ENCODE results near the gene LAPTM5.

The LAPTM5 gene

DNA sequence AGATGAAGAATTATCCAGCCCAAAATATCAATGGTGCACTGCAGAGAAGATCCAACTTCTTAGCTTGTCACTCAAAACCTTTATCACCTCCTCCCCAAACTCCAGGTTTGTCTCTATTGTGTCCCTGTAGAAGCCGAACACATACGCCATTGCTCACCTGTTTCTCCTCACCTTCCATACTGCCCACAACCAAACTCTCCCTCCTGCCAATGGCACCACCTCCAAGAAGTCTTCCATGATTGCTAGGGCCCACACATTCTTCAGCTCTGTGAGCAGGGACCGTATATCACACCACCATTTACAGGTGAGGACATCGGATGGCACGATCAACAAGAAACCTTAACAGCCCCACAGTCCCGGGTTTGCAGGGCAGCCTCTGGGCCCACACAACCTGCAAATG, 2.2 kb downstream of the LAPTM5 start:
- no peak for DNase-seq

DNA sequence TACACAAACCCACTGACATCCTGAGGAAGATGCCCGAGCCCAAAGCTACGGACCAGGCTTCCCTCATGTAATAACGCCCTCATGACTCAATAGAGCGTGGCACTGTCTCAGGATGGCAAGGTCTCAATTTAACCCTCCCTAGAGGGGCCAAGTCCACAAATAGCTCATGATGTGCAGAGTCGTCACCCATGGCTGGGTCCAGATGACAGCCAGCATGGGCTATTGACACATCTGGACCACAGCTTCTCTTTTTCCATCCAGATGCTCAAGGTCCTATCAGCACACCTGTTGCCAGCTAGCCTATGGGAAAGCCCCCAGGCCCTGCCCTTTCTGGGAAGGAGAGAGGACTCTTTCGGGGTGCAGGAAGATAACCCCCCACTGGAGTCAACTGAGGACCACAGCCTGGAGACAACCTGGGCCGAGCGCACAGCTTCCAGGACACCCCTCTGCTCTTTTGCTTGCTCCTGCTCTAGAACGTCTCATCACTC, 2.8 kb downstream of the LAPTM5 start:
- peak; percentile 43 for DNase-seq

DNA sequence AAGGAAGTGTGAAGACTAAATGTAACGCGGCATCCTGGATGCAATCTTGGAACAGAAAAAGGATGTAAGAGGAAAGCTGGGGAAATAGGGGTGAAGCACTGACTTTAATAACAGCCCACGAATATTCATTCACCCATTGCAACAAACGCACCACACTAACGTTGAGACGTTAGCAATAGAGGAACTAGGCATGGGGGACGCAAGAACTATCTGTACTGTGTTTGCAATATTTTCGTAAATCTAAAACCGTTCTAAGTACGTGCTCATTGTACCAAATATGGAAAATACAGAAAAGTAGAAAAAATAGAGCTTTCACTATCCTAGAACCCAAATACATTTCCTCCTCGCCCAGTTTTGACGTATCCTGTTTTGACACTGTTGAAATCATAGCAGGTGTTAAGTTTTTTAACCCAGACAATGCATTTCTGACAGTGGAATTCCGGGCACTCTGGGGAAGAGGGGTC, 3.9 kb downstream of the LAPTM5 start:
- DNase-seq = peak; percentile 26

DNA sequence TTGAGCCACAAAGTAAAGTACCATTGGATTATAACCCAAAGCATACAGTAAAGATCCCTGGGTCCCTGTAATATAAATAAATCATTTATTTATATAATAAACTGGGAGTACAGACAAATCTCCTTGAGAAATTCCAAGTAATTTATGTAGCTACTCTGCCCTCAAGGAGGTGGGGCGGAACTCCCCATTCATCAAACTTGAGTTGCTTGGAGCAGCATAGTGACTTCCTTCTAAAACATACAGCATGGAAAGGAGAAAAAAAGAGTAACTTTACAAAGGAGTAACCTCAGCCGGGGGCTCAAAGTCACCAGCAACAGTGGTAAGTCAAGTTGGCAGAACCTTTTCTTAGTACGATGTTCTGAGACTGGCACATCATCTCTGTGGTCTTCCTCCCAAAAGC, 4.5 kb downstream of the LAPTM5 start:
- DNase-seq = no peak

DNA sequence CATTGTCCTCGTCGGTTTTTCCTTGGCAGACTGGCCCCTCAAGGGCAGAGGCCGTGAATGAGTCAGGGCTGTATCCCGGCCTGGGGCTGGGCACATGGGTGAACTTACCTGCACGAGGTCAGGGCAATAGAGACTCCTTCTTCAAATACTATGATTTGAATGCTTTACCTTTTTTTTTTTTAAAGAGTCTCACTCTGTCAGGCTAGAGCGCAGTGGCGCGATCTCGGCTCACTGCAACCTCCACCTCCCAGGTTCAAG, 5.0 kb downstream of the LAPTM5 start:
- DNase-seq = no peak

DNA sequence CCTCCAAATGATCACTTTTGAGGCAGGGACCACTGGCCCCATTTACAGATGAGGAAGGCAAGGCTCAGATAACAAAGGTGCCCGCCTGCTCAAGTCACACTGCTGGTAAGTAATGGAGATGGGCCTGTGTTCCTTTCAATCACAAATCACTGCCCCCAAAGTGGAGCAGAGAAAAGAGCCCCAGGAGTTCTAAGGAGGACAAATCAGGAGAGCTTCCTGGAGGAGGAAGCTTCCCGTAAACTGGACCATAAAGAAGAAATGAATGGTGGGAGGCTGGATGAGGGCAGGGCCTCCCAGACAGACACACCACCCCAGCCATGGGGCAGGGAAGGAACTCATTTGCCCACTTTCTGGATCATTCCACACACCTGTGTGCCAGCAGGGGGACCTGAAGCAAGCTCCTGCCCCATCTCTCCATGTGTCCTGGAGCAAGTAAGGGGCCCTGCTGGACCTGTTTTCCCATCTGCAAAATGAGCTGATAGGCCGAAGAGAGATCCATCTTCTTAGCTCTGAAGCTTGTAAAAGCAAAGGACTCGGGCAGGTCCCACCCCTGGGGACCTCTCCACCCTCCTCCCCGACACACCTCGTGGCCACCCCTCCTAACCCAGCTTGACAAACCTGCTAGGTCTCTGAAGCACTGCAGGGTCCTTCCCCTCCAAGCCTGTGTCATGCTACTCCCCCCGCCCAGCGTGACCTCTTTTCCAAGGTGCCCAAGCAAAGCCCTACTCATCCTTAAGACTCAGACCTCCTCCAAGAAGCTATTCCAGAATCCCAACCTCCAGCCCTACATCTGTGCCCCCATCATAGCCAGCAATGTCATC, 5.5 kb downstream of the LAPTM5 start:
- DNase-seq = peak; percentile 38

DNA sequence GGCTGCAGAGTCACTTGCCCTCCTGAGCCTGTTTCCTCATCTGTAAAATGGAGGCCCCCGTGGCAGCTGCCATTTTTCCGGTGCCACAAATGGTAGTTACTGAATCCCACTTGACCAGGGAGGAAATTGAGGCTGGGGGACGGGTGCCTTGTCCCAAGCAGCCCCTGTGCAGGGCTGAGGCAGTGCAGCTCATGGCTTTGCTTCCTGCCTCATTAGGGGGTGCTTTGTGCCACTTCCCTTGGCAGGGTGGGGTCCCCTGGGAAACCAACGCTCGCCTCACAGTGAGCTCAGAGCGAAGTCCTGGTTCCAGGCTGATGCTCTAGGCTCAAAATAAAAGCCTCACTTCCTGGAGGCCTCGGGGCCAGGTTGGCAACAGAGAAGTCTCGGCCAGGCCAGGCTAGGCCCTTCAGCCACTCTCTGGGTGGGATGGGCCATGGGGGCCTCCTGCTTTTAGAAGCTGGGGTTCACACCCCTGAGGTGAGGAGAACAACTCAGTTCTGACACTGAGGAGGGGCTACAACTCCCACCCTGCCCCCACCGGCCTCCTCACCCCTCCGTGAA, 6.8 kb downstream of the LAPTM5 start:
- peak; percentile 39 for DNase-seq

DNA sequence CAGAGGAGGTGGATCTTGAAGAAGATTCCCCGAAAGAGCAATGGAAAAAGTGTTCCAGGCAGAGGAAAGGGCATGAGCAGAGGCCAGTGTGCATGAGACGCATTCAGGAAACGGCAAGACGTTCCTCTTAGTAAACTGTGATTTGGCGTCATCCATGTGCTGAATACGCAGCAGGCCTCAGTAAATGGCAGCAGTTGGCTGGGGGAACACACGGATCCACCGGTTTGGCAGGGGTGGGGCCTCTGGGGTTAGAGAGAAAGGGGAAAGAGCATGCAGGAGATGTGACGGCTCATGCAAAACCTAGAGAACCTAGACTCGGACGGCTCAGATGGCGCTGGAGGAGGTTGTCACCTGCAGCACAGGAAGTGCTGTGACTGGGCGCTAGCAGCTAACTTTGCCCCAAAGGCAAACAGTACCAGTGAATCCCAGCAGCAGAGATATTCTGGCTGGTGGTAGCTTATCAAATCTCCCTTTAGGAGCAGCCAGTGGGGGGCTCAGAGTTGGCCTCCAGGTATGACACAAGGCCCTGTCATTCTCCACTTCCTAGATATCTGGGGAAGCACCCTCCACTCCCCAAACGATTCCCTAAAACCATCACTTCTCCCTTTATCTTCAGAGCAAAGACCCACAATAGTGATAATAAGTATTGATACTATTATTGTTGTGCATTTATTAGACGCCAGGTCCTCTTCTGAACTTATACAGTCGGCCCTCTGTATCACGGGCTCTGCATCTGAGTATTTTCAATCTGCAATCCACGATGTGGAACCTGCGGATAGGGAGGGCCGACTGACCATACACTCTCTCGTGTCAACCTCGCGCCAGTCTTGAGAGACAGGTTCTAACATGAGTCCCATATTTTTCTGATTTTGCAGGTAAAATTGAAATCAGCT, 7.6 kb downstream of the LAPTM5 start:
- peak; percentile 75 for DNase-seq

DNA sequence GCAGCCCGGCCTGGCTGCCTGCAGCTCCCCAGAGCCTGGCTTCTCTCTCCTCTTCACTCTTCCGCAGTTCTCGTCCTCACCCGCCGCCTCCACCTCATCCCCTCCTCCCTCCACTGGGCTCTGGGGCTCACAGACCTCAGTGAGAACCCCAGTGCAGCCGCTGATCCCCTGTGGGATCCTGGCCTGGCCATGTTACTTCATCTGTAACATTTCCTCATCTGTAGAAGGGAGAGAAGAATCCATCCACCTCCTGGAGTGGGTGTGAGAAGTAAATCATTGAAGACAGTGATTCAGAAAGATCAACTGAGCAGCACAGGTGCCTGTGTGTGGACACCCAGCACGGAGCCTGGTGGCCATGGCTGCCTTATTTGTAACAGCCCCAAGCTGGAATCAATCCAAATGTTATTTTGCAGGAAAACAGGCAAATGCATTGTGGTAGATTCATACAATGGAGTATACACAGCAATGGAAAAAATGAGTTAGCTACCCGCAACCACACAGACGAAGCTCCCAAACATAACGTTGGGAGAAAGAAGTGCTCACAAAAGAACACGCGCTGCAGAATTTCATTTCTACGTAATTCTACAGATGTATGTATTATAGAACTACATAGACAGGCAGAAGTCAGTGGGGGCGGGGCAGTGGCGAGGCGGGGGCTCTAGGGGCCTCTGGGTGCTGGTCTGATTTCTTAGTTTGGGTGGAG, 8.7 kb downstream of the LAPTM5 start:
- peak; percentile 43 for DNase-seq

DNA sequence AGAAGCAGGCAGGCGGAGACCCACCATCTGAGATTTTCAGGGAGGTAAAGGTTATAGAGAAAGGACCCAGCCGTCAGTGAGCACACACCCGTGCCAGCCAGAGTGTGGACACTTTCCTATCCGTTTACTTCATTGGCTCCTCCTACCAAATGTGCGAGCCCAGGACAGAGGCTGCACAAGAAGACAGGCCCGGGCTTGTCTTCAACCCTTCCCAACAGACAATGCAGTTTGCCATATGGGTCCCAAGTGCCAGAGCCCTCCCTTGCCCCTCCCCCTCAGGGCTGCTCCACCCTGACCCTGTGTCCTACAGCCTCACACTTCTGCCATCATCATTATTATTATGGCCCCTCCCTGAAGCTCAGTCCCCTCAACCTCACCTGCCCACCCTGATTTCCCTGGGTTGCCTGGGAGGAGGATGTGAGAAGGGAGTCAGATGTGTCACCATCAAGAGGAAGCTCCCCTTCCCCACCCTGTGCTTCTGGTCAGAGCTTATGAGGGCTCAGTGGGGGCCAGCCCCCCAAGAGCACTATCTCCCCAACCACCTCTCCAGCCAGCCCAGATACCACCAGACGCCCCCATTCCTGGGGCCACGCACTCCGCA, 9.4 kb downstream of the LAPTM5 start:
- DNase-seq = no peak

DNA sequence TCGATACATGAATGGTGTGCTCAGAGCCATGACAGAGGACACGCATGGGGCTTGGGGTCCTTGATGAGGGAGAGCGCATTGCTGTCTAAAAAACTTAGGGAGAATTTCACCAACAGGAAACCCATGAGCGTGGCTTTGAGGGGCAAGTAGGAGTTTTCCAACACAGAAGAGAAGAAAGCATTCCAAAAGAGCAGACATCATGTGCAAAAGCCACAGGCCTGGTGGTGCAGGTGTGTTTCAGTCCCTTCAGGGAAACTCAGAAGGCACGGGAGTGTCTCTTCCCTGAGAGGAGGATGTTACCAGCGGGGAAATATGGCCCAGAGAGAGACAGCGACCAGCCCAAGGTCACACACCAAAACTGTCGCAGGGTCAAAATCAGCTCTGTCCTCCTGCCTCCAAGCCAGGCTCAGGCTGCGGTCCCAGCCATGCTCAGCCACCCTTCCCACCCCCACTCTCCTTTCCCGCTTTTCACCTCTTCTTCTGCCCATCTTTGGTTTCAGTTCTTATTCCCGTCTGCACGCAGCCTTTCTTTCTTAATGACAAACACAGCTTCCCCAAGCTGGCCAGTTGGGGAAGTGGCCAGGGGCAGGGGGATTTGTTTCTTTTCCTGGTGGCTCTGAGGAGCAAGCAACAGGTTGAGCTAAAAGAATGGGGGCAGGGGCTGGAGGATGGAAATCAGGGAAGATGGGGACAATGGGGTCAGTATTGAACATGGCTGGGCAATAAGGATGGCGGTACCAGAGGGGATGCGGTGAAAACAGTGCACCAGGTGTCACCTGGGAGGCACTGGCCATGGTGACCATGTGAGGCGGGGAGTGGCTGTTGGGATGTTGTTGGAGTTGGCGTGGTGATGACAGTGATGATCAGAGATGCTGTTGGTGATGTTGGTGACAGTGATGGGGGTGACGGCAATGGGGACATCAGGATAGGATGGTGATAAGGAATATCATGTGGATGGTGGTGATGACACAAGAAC, 10.3 kb downstream of the LAPTM5 start:
- no peak for DNase-seq

DNA sequence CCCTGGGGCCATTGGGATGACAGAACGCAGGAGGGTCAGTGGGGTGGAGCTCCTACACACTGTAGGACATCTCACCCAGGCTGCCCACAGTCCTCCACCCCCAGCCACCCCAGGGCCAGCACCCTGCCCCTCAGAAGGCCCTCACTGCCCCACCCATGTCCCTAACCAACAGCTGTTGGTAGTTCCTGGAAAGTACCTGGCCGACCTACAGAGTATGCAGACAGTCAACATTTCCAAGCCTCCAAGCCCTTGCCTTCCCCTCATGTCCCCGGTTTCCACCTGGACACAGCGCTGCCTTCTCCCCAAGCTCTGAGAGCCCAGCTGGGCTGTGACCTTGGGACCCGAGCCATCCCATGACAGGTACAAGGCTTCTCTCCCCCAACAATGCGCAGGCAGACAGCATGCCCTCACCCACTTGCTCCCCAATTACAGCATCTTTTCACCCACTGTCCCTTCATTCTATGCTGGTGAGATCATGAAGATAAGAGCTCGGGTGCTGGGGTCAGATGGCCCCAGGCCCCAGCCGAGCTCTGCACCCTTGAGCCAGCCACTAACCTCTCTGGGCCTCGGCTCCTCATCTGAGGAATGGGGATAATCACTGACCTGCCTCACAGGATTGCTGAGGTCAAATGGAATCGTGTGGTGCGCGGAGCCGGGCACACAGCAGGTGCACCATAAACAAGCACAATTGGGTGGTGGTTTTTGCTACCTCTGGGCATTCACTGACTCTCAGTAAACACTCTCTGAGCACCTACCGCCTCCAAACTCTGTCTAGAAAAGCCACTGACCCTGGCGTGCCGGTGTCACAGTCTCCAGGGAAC, 11.2 kb downstream of the LAPTM5 start:
- no peak for DNase-seq

DNA sequence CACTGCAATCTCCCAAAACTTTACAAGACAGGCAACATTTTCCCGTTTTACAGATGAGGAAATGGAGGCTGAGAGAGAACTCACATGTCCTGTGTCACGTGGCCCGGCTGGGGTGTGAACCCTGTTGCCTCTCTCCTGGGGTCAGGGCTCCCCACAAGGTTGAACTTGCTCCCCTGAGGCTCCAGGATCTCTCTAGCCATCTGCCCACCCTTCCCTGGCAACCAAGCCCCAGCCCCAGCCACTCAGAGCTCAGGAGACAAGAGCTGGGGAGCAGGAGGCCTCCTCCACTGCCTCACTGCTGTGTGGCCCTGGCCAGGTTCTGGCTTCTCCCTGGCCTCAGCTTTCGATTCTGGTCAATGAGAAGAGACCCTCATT, 11.8 kb downstream of the LAPTM5 start:
- DNase-seq = peak; percentile 12

DNA sequence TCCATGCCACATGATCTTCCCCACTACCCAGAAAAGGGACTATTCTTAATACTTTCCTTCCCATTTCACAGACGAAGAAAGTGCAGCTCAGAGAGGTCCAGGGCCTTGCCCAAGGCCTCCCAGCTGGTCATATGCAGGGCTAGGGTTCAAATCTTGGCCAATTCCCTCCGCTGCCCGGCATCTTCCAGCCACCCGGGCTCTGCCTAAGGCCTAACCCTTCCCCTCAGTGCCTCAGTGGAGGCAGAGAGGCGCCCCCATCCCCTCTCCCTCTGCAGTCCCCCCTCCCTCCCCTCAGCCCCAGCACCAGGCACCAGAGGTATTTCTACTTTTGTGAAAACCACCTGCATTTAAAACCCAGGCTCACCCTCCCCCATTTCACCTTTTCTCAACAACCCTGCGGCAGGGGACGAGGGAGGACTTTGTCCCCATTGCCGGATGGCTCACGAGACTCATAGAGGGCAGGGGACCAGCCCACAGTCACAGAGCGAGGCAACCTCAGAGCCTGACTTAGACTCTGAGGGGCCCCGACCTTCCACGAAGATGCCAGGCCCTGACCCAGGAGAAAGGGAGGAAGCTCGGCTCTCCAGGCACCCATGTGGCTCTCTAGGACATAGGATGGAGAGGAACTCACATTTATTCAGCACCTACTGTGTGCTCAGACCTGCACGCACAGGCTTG, 12.3 kb downstream of the LAPTM5 start:
- peak; percentile 36 for DNase-seq

DNA sequence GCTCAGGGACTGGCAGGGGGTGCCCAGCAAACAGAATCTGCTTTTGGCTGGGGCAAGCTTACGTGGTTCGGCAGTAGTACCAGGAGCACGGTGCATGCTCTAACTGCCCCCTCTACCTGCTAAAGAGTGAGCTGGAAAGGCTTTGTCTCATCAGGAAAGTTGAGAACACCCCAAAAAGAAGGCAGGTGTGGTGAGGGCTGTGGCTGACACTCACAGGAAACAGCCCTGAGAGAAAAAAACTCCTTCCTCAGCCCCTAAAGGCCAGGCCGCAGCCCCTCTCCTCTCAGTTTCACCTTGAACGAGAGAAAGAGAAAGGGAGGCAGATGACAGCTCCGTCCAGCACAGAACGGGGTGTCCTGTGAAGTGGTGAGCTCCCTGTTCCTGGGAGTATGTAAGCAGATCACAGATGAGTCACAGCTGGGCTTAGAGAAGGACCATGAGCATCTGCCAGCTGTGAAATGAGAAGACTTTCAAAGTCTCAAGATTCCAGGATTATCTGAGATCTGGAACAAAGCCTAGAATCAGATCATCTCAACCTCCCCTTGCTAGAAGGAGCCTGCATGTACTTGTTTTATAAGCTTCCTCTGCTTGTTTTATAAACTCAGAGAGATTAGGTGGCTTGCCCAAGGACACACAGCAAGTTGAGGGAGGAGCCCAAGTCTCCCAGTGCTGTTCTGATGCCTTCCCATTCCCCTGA, 13.4 kb downstream of the LAPTM5 start:
- DNase-seq = peak; percentile 44

DNA sequence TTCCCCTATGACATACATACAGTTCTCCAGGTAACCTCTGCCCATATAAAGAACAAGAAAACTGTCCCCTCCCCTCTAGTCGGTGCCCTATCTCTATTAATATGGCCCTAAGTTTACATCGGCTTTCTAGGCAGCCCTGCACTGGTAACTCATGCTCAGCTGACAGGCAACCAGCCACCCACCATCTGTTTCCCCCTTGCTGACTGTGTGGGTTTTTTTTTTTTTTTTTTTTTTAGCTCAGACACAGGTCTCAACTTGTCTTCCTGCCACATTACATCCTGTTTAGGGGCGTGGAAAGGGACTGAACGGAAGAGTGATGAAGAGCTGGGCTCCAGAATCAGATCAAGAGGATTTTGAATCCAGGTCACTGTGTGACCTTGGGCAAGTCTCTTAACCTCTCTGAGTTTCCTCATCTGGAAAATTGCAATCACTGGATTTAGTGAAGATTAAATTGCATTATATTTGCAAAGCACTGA, 14.0 kb downstream of the LAPTM5 start:
- peak; percentile 81 for DNase-seq

DNA sequence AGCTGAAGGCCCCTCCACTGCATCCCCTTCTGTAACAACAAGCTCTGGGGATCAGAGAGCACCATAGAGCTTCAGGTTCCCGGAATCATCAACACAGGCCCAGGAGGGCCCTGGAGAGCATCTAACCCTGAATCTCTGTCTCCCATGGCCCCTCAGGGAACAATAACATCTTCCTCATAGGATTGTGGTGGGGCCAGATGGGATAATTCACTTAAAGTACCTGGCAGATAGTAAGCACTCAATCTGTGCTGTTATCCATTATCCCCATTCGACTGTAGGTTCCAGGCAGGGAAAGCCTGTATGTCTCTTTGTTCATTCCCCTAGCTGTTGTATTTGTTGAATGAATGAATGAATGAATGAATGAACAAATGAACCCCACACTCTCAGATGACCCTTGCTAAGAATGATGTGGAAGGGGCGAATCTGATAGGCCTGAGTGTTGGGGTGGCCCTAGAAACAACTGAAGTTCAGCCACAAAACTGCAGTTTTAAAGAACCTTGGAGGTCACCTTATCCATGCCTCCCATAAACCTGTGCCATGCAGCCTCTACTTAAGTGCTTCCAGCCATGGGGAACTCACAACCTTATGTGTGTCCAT, 14.5 kb downstream of the LAPTM5 start:
- DNase-seq = no peak

DNA sequence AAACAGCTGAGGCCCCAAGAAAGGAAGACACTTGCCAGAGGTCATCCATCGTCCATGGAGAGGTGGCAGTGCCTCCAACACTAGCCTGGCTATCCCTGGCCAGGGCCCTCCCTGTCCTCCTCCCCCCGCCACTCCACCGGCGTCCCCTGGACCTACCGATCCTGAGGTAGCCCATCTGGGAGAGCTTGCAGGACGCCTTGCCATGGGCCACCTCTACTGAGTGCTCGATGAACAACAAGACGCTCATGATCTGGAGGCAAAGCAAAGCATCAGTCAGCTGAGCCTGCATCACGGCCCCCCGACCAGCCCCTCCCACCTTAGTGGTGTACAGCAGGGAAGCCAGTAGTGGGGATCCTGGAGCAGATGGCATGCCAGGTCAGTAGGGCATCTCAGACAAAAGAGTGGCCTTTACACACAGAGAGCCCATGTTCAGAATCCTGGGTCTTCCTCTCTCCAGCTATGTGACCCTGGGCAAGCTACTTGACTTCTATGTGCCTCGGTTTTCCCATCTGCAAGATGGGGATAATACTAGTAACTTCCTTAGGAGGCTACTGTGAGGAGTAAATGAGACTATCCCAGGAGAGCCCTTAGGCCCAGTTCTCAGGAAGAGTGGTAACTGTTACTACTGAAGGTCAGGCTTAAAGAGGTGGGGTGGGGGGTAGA, 15.1 kb downstream of the LAPTM5 start:
- no peak for DNase-seq
